Dendritic cell treated with granulocyte-macrophage colony-stimulating factor and Interleukin-4, amounts not matched to agents 40 ng/mL and 50 ng/mL, for 4 days (primary cell): ENCODE data around the gene SPON1.
"Not testable (repeated sequence)": the region's sequence is repeated elsewhere in the genome, so short reads cannot be mapped to it uniquely, and the experiment has no call there.

Experiments
- H3K27ac Mint-ChIP-seq: one replicate; pipeline ENCODE4 v1.8.0; 2022; ENCODE audit warnings: mild to moderate bottlenecking, mixed read lengths
- H3K27me3 Mint-ChIP-seq: one replicate; pipeline ENCODE4 v1.8.0; 2022; ENCODE audit warnings: mild to moderate bottlenecking, mixed read lengths
- H3K36me3 Mint-ChIP-seq: one replicate; pipeline ENCODE4 v1.8.0; 2022; ENCODE audit warnings: low read depth, mixed read lengths
- H3K4me1 Mint-ChIP-seq: one replicate; pipeline ENCODE4 v1.8.0; 2022; ENCODE audit warnings: low read depth, mixed read lengths
- H3K4me3 Mint-ChIP-seq: one replicate; pipeline ENCODE4 v1.8.0; 2022; ENCODE audit warnings: mild to moderate bottlenecking, moderate library complexity, mixed read lengths
- H3K9me3 Mint-ChIP-seq: one replicate; pipeline ENCODE4 v1.8.0; 2022; ENCODE audit warnings: mixed read lengths
- intact Hi-C: fragments of 100-400 bp; cut with micrococcal nuclease; formaldehyde crosslinking; loops from one replicate; pipeline ENCODE4 v1.15.0; 2022

The SPON1 gene

DNA sequence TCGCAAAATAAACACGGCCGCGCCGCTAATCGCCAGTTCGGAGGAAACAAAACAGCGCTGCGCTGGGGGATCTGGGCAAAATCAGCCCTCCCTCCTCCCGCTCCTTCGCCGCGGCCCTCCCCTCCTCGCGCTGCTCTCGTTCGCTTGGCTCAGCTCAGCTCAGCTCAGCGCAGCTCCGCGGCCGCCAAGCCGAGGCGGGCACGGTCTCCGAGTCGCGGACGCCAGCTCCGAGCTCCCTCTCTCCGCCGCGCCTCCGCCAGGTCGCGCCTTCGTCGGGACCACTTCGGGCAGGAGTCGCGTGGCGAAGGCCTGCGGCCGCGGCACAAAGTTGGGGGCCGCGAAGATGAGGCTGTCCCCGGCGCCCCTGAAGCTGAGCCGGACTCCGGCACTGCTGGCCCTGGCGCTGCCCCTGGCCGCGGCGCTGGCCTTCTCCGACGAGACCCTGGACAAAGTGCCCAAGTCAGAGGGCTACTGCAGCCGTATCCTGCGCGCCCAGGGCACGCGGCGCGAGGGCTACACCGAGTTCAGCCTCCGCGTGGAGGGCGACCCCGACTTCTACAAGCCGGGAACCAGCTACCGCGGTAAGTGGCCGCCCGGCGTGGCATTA is at the start of gene SPON1:
Gene SPON1, plus strand, starts transcription at position 162 of the 607 bp plus-strand sequence. Its CDS starts 182 bp downstream, at position 344.
- no peaks in the 10 kb centered on the region for H3K9me3 Mint-ChIP-seq
- H3K27me3 Mint-ChIP-seq = peaks cover 79% of the 10 kb centered on the region
- no peak within 1 kb of the TSS for H3K27ac Mint-ChIP-seq
- intact Hi-C loops = no loop called here
- no peaks in the 10 kb centered on the region for H3K4me1 Mint-ChIP-seq
- no peak within 1 kb of the TSS for H3K4me3 Mint-ChIP-seq
- H3K36me3 Mint-ChIP-seq = no peaks in the 10 kb centered on the region

DNA sequence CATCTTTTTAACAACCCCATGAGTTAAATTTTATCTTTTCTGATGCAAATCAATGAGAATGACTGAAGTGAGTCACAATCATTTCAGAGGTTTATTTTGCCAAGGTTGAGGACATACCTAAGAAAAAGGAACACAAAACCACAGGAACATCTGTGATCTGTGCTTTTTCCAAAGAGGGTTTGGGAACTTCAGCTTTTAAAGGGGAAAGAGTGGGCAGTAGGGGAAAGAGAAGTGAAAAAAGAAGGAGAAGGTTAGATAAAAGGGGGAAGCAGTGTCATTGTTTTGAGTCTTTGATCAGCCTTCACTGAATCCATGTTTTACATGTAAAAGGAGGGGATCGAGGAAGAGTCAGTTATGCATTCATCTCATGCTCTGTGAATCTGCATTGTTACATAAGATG is 45.3 kb upstream of the SPON1 start:
- Mint-ChIP-seq H3K27ac (peak overlapping the region; percentile 5), H3K4me1 (peaks cover 43% of the 10 kb centered on the region), H3K27me3 (no peaks in the 10 kb centered on the region), H3K36me3 (peaks cover 7% of the 10 kb centered on the region), H3K4me3 (no peak overlapping the region), H3K9me3 (peaks cover 37% of the 10 kb centered on the region)
- intact Hi-C loops = no loop called here

DNA sequence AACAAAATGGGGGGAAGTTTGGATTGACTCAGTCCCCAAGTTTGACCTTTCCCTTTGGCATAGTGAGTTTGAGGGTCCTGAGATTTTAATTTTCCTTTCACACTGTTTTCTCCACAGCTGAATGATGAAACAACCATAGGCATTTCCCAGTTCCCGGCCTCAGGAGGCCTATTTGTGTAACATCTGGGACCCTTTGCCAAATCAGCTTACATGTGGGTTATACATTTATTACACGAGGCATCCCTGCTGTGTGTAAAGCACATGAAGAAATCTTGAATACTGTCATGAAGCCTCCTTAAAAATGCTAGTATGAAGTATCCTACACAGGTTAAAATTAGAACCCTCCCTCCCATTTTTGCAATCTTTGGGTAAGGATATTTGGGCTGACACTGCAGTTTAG is 44.6 kb upstream of the SPON1 start:
- Mint-ChIP-seq H3K36me3 (peaks cover 7% of the 10 kb centered on the region), H3K27ac (no peak overlapping the region), H3K4me3 (no peak overlapping the region), H3K4me1 (peaks cover 49% of the 10 kb centered on the region), H3K9me3 (peaks cover 31% of the 10 kb centered on the region), H3K27me3 (no peaks in the 10 kb centered on the region)
- intact Hi-C loops = no loop called here

DNA sequence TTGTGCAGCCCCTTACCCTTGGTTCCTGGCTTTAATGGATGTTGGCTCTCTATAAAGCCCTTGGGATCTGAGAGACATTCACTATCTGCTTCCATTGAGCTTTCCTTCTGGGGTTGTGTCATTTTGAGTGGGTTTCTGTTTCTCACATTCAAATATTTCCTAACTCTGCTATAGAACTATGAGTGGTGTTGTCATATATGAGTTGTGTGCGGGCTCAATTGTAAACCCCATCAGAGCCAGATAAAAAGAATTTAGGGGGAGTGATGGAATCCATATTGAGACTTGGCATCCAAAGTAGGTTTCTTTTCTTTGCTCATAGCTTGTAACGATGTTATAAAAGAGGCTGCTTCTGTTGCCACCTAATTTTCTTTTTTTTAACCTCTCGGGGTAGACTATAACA is 41.8 kb upstream of the SPON1 start:
- Mint-ChIP-seq H3K27ac (no peak overlapping the region), H3K4me1 (peaks cover 70% of the 10 kb centered on the region), H3K4me3 (no peak overlapping the region), H3K9me3 (peaks cover 21% of the 10 kb centered on the region), H3K36me3 (peaks cover 7% of the 10 kb centered on the region), H3K27me3 (no peaks in the 10 kb centered on the region)
- intact Hi-C loops = no loop called here

DNA sequence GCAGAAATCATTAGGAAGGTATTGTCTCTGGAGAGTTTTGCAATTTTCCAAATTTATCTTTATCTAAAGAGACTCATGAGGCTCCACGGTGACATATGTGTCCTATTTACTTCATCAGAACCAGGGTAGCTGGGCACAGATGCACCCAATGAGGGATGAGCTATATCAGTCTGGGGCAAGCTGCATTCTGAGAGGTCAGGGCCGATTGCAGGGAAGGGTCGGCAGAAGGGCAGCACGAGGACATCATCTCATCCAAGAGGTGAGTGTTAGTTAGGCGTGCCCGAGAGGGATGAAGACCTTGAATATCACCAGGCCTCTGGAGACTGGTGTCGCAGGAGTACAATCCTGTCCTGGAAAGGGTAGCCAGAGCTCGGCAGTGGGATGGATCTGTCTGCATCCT is 41.0 kb upstream of the SPON1 start:
- Mint-ChIP-seq H3K4me3 (no peak overlapping the region), H3K27me3 (no peaks in the 10 kb centered on the region), H3K9me3 (peaks cover 13% of the 10 kb centered on the region), H3K4me1 (peaks cover 63% of the 10 kb centered on the region), H3K27ac (no peak overlapping the region), H3K36me3 (peaks cover 2% of the 10 kb centered on the region)
- intact Hi-C loops = no loop called here

DNA sequence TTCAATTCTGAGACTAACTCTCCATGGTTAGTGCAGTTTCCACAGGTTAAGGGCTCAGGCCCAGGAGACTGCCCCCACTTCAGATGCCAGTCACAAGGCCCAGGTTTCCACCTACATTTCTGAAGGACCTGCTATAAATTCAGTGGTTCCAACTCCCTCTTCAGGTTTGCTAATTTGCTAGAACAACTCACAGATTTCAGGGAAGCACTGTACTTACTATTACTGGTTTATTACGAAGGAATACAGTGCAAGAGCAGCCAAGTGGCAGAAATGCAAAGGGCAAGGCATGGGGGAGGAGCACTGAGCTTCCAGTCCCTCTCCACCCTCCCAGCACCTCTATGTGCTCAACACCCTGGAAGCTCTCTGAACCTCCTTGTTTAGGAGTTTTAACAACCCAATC is 39.3 kb upstream of the SPON1 start:
- H3K27me3 Mint-ChIP-seq = no peaks in the 10 kb centered on the region
- intact Hi-C loops = no loop called here
- no peak overlapping the region for H3K4me3 Mint-ChIP-seq
- peaks cover 47% of the 10 kb centered on the region for H3K4me1 Mint-ChIP-seq
- no peaks in the 10 kb centered on the region for H3K36me3 Mint-ChIP-seq
- no peak overlapping the region for H3K27ac Mint-ChIP-seq
- no peaks in the 10 kb centered on the region for H3K9me3 Mint-ChIP-seq

DNA sequence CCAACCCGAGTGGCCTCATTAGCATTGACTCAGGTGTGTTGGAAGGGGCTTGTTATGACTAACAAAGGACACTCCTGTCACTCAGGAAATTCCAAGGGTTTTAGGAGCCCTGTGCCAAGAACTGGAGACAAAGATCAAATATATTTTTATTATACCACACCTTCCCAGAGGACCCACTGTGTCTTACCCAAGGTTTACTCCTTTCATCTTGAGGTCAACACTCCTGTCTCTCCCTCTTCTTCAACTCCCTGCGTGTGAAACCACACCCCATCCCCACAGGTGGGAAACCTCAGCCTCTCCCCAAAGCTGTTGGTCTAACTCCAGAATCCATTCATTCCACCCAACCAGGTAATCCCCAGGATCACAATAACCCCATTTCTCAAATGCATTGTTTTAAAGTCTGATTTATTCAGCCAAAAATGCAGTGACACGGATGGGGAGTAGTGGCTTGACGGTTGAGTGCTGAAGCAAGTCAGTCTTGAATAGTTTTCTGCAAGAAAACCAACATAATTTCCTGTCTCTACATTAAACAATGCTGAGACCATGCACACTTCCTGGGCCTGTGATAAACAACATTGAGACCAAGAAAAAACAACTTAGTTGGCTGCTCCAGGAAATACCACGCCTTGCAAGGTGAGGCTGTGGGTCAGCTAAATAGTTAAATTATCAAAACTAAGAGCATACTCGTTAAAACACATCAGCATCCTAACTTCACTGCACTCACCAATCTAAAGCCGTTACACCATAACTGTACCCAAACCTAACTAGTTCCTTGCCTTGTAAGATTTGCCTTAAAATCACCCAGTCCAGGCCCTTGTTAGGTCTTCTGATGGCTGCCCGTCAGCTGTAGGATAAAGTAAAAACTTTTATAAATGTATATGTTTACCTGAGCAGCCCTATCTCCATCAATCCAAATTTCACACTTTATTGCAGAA is 38.5 kb upstream of the SPON1 start:
- Mint-ChIP-seq H3K27me3 (no peaks in the 10 kb centered on the region), H3K9me3 (no peaks in the 10 kb centered on the region), H3K27ac (peak overlapping the region; percentile 36), H3K4me3 (no peak overlapping the region), H3K36me3 (no peaks in the 10 kb centered on the region), H3K4me1 (peaks cover 49% of the 10 kb centered on the region)
- intact Hi-C loops = no loop called here

DNA sequence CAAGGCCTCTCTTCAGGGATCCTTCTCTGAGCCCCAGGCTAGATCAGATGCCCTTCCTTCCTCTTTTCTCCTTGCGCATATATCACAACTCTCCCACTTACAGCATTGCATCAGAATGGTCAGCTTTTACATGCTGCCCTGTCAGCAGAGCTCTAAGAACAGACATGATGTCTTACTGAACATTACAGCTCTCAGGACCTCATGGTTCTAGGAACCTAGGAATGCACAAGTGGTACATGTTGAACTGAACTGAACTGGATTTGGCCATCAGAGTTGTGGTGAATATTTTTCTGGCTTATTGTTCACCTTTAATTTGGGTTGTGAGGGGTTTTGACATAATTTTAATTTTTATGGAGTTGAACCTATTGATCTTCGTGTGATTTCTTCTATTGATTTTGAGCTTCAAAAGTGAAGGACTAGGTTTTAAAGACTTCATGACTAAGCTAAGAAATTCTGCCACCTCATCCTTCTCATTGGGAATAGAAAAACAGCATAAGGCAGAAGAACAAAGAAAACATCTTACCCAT is 37.7 kb upstream of the SPON1 start:
- Mint-ChIP-seq H3K27ac (peak overlapping the region; percentile 22), H3K27me3 (no peaks in the 10 kb centered on the region), H3K4me1 (peaks cover 48% of the 10 kb centered on the region), H3K4me3 (no peak overlapping the region), H3K36me3 (no peaks in the 10 kb centered on the region), H3K9me3 (no peaks in the 10 kb centered on the region)
- intact Hi-C loops = no loop called here

DNA sequence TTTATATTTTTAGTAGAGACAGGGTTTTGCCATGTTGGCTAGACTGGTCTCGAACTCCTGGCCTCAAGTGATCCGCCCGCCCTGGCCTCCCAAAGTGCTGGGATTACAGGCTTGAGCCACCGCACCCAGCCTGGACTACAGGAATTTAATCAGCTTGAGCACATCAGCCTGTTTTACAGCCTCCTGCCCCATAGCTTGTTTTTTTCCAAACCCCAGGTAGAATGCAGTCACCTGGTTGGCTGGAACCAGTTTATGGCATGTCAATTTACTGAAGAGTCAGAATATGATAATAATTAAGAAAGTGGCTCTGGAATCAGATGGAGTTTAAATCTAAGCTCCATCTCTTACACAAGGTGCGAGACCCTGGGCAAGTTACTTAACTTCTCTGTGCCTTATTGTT is 36.2 kb upstream of the SPON1 start:
- H3K27ac Mint-ChIP-seq, H3K27me3 Mint-ChIP-seq, intact Hi-C loops: not testable (repeated sequence)

DNA sequence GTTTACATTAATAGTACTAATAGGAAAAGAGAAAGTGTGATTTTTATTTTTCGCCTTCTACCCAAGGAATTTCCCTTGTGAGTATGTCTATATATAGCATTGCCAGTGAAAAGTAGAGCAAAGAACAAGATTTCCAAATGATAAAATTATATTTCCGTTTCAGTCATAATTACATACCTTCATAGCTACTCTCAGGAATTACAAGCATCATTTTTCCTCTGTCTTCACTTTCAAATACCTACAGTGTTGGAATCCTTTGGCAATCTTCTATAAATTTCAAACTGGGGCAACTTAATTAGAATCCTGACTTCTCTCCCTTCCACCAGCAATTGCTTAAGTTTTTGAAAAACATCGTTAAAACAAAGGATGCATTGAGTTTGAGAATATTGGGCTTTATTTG is 35.5 kb upstream of the SPON1 start:
- H3K4me1 Mint-ChIP-seq = peaks cover 41% of the 10 kb centered on the region
- H3K27me3 Mint-ChIP-seq = no peaks in the 10 kb centered on the region
- H3K27ac Mint-ChIP-seq = no peak overlapping the region
- no peaks in the 10 kb centered on the region for H3K36me3 Mint-ChIP-seq
- intact Hi-C loops = no loop called here
- no peak overlapping the region for H3K4me3 Mint-ChIP-seq
- H3K9me3 Mint-ChIP-seq = no peaks in the 10 kb centered on the region

More for the DNA sequence above, 36.2 kb upstream of the SPON1 start:
- peaks cover 41% of the 10 kb centered on the region for H3K4me1 Mint-ChIP-seq
- H3K36me3 Mint-ChIP-seq, H3K9me3 Mint-ChIP-seq, H3K4me3 Mint-ChIP-seq: not testable (repeated sequence)

DNA sequence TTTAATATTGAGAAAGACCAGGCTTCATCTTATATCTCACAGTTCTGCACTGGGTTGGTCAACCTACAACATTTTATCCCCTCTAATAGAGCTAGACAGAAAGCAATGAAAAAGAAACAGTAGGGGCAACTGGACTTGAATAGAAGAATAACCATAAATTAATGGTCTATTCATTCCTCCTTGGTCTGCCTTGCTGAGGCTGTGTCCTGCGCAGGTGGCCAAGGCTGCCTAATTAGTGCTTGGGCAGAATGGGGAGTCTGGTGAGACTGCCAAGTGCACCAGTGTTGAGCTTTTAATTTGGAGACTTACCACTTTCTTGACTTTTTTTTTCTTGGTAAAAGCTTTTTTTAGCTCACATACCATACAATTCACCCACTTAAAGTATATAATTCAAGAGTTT is 35.0 kb upstream of the SPON1 start:
- Mint-ChIP-seq H3K4me3 (no peak overlapping the region), H3K36me3 (no peaks in the 10 kb centered on the region), H3K27me3 (no peaks in the 10 kb centered on the region), H3K9me3 (no peaks in the 10 kb centered on the region), H3K4me1 (peaks cover 40% of the 10 kb centered on the region), H3K27ac (no peak overlapping the region)
- intact Hi-C loops = no loop called here

DNA sequence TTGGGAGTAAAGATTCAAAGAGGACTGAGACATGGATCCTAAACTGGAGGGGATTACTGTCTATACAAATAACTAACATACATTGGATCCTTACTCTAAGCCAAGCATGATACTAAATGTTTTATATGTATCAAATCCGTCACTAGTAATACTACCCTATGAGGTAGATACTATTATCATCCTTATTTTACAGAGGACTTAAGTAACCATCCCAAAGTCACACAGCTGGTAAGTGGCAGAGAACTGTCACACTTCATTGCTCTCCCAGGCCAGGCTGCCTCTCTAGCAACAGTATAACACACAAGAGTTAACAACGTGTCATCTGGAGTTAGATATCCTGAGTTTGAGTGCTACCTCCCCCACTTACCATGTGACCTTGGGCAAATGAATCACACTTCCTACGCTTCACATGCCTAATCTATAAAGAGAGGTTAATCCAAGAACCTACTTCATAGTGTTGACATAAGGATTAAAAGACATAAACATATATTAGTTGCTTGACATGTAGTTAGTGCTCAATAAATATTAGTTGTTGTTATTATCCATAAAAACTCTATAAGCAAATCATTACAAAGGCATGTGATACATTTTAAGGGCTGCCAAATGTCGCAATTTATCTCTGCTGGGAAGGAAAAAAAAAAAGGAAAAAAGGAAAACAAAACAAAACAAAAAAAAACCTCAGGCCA is 33.8 kb upstream of the SPON1 start:
- intact Hi-C loops = no loop called here
- no peaks in the 10 kb centered on the region for H3K9me3 Mint-ChIP-seq
- H3K27me3 Mint-ChIP-seq = no peaks in the 10 kb centered on the region
- no peak overlapping the region for H3K4me3 Mint-ChIP-seq
- H3K4me1 Mint-ChIP-seq = peaks cover 30% of the 10 kb centered on the region
- no peak overlapping the region for H3K27ac Mint-ChIP-seq
- H3K36me3 Mint-ChIP-seq = no peaks in the 10 kb centered on the region

DNA sequence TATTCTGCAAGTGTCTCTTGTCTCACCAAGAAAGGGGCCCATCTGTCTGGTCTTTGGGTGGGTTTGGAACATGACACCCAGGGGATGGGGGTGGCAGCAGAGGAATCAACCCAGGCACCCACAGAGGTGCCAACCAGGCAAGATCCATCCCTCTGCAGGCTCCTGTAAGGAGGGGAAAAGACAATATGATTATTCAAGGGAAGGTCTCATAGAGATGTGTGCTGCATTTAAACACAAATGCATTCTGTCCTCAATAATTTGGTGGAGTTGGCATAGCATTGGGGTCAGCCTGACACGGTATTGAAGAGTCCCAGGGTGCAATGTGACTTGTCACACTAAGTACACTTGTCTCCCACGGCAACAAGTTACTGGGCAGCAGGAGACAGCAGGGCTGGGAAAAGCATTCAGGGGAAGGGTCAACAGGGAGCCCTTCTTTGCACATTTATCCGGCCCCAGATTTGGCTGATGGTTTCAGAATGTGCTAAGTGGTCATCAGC is 33.1 kb upstream of the SPON1 start:
- H3K27ac Mint-ChIP-seq = no peak overlapping the region
- no peaks in the 10 kb centered on the region for H3K27me3 Mint-ChIP-seq
- peaks cover 25% of the 10 kb centered on the region for H3K4me1 Mint-ChIP-seq
- no peaks in the 10 kb centered on the region for H3K9me3 Mint-ChIP-seq
- no peak overlapping the region for H3K4me3 Mint-ChIP-seq
- intact Hi-C loops = no loop called here
- no peaks in the 10 kb centered on the region for H3K36me3 Mint-ChIP-seq

DNA sequence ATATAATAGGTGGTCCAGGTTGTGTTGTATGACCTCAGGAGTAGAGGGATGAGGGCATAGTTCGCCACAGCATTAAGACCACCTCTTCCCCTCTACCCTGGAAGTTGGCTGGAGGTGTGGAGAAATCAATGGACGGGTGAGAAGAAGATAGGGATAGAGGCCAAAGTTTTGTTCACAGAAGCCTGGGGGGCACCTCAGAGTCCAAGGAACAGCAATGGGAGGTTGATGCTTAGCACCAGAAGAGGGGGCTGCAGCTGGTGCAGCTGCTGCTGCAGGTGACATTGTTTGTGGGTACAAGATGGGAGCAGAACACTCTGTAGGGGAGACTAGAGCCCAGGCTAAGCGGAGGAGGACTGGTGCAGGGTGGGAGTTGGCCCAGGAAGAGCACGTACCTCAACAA is 31.2 kb upstream of the SPON1 start:
- H3K36me3 Mint-ChIP-seq = no peaks in the 10 kb centered on the region
- no peak overlapping the region for H3K4me3 Mint-ChIP-seq
- H3K27me3 Mint-ChIP-seq = no peaks in the 10 kb centered on the region
- H3K27ac Mint-ChIP-seq = no peak overlapping the region
- no peaks in the 10 kb centered on the region for H3K9me3 Mint-ChIP-seq
- H3K4me1 Mint-ChIP-seq = peaks cover 16% of the 10 kb centered on the region
- intact Hi-C loops = no loop called here
